GM19239 (cell line): ENCODE measurements around the gene BBS4.
"Not testable (repeated sequence)": the region's sequence is repeated elsewhere in the genome, so short reads cannot be mapped to it uniquely, and the experiment has no call there.

Experiments
- DNase-seq: peaks from one replicate; pipeline ENCODE4 v3.0.0; 2011; ENCODE audit warnings: low spot score; ENCODE audit not compliant: insufficient read length
- FAIRE-seq: peaks from 2 replicates; lab custom pipeline; 2011; peaks lifted over from hg19 to GRCh38; lab: Jason Lieb, UNC

BBS4 gene, protein sequence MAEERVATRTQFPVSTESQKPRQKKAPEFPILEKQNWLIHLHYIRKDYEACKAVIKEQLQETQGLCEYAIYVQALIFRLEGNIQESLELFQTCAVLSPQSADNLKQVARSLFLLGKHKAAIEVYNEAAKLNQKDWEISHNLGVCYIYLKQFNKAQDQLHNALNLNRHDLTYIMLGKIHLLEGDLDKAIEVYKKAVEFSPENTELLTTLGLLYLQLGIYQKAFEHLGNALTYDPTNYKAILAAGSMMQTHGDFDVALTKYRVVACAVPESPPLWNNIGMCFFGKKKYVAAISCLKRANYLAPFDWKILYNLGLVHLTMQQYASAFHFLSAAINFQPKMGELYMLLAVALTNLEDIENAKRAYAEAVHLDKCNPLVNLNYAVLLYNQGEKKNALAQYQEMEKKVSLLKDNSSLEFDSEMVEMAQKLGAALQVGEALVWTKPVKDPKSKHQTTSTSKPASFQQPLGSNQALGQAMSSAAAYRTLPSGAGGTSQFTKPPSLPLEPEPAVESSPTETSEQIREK

DNA sequence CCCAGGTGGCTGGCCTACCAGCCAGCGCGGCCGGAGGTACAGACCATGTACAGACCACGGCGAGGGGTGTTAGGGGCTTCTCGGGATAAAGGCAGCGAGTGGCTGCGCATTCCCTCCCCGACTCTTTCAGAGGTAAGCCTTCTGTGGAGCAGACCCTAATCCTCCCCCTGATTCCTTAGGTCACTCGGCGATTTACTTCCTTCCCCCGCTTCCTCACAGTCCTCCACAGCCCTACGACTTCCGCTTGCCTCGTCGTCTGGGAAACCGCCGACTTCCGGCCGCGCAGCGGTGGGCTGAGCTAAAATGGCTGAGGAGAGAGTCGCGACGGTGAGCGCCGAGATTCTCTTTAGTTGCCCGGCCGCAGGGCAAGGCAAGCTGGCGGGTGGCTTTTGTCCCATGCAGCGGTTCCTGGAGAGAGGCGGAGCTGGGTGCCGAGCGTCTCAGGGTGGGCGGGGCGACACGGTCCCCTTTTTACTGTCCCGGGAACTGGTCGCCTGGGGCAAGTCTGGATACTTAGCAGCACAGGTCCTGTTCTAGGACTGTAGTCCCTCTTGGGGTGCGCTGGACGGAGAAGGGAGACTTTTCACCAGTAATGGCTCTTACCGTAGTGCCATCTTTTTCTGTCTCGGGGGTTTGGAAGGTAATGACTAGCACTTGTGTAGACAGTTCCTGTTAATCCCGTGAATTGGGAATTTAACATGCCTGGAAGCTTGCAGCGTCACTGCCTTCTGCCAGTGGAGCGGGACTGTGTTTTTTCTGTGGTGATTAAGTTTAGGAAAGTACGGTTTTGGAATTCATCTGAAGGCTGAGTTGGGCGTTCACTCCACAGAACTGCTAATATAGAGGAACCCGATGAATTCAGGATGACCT is at the start of gene BBS4, which contains the start of gene HIGD2B:
Gene BBS4, plus strand, starts transcription at position 283 of the 870 bp plus-strand sequence. Its CDS starts 21 bp downstream, at position 304.
Gene HIGD2B, minus strand, starts transcription at position 258 of the 870 bp plus-strand sequence. CDS start 9,808 bp downstream, outside the sequence.
- FAIRE-seq (peak; percentile 93), DNase-seq (peak; percentile 78)

DNA sequence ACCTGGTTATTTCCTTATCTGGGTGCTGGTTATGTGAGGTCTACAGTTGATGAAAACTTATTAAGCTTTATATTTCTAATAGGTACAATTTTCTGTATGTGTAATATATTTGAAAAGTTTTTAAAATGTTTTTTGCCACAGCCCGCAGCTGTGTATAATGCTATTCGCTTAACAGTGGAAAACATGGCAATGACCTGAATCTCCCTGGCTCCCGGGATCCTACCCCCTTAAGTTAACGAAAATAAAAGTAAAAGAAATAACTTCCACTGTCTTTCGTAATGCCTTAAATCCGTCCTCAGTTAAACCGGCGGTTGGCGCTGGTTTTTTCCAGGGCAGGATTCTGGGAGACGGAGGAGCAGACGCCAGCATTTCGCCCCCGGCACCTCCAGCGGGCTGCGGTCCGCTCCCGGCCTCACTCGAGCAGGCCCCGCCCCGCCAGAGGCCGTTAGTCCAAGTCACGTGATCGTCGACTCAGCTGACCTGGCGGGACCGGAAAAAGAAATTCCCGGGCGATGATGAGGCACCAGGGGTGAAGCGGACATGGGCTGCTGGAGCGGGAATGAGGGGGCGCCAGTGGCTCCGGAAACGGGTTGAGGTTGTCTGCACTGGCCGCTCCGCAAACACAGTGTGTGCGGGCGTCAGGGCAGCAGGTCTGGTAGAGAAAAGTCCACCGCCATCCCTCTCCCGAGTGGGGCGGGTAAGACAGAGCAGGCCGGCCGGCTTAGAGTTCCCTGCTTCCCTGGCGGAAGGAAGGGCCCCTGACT is 49.3 kb upstream of the BBS4 start:
- not testable (repeated sequence) for DNase-seq
- FAIRE-seq = peak; percentile 54

DNA sequence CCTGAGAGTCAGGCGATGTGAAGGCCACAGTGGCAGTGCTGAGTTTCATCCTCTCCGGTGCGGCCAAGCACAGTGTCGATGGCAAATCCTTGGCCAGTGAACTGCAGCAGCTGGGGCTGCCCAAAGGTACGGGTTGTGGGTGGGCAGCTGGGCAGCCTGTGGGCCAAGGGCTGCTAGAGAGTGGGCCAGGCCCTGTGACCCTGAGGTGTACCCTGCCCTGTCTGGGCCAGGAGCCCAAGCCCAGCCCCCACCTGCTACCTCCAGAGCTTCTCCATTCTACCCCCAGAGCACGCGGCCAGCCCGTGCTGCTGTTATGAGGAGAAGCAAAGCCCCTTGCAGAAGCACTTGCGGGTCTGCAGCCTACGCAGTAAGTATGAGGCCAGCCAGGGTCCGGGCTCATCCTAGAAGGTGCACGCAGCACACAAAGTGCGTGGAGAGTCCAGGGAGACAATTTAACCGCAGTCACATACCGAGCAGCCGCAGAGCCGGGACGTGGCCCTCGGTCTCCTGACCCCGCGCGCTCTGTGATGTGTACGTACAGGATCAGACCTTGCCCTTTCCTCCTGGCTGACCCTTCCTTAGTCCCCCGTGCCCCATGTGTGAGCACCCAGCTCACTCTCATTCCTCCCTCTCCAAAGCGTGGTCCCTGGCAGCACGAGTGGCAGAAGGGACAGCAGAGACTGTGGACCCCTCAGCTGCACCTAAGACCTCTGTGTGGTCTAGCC is 46.1 kb upstream of the BBS4 start:
- FAIRE-seq, DNase-seq: not testable (repeated sequence)

DNA sequence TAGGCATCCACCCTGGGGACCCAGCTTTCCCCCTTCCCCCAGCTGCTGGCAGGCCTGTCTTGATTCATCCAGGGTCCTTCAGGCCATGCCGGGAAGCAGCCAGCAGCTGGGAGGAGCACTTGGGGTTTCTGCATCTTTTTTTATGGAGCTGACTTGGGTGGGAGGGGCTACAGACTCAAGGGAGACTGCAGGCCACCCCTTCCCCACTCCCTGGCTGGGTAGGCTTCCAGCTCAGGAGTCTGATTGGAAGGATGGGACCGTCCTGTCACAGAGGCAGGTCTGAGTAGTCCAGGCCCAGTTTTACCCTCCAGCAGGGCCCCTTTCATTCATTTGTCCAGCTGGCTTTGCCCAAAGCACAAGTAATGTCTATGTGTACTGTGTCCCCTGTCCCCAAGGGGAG is 43.7 kb upstream of the BBS4 start:
- FAIRE-seq, DNase-seq: not testable (repeated sequence)

DNA sequence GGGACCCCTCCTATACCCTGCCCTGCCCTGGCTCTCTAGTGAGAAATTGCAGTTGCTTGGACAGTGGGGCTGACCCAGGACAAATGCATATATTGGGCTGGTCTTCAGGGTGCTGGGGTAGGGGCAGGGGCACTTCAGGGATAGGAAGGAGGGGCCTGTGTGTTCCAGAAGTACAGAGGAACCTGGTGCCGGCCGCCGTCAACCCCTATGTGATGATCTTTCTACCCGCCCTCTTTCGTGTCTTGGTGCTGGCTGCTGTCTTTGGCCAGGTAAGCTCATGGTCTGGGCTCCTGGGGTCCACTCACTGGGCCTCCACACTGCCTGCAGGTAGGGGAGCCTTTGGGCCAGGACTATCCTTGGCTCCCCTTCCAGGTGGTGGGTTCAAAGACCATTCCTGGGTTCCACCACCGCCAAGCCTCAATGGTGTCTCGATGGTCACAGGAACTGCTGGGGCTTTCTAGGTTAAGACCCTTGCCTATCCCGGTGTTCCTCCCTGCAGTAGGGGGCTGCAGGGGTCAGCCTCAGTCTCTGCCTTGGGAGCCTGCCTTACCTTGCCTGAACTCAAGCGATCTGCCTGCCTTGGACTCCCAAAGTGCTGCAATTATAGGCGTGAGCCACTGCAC is 37.3 kb upstream of the BBS4 start:
- not testable (repeated sequence) for DNase-seq, FAIRE-seq

DNA sequence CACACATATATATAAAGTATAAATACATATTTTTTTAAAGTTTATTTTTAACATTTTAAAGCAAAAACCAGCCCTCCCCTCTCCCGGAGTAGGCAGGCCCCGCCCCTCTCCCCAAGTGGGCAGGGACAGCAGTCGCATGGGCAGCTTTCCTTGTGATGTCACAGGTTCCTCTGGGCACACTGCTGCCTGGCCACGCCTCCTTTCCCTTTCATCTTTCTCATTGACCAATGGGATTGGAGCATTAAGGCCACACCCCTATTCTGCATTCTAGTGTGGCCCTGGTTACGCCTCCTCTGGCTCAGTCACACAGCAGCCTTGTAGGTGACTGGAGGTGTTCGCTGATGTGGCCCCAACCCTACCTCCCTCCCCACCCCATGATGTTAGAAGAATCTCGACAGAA is 31.6 kb upstream of the BBS4 start, which contains the start of gene GOLGA6B:
Gene GOLGA6B, plus strand, starts transcription at position 301 of the 400 bp plus-strand sequence. Its CDS starts 41 bp downstream, at position 342.
- not testable (repeated sequence) for DNase-seq, FAIRE-seq

DNA sequence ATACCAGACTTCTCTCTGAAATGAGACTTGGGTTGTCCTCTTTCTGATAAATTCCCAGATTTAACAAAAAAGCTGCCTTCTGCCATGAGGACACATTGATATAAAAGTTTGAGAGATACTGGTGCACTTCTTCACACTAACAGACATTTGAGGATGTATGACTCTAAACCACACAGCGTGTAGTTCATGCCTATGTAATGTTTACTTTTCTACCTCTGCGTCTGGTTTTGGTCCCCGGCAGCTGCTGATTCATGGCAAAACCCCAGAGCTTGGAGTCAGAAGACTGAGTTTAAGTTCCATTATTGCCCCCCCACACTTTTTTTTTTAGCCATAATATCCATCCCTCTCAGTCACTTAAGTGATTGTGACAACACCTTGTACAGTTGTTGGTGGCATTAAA is 30.0 kb upstream of the BBS4 start:
- DNase-seq, FAIRE-seq: not testable (repeated sequence)

DNA sequence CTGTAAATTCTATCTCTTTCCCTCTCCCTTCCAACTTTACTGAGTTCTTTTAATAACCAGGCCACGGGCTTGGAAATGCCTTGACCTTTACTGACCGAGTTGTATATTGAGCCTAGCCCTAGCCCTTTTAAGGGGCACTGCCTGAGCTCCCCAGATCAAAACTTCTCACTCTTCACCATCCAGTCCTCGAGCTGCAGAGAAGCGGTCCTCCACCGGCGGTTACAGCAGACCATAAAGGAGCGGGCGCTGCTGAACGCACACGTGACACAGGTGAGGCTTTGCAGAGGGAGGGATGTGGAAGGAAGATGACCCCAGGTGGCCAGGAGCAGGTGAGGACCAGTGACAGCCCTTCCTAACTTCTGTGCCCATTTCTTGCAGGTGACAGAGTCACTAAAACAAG is 24.9 kb upstream of the BBS4 start:
- not testable (repeated sequence) for FAIRE-seq, DNase-seq

DNA sequence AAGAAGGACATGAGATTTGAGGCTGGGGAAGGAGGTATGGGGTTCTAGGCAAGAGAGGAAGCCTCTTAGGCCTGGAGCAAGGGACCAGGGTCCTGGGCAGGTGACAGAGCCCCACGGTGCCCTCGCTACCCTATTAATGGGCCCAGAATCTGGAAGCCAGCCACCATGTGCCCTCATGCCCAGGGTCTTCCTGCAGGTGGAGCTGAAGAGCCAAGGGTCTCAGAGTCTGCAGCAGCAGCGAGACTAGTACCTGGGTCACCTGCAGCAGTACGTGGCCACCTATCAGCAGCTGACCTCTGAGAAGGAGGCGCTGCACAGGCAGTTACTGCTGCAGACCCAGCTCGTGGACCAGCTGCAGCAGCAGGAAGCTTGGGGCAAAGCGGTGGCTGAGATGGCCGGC is 22.1 kb upstream of the BBS4 start:
- DNase-seq, FAIRE-seq: not testable (repeated sequence)

DNA sequence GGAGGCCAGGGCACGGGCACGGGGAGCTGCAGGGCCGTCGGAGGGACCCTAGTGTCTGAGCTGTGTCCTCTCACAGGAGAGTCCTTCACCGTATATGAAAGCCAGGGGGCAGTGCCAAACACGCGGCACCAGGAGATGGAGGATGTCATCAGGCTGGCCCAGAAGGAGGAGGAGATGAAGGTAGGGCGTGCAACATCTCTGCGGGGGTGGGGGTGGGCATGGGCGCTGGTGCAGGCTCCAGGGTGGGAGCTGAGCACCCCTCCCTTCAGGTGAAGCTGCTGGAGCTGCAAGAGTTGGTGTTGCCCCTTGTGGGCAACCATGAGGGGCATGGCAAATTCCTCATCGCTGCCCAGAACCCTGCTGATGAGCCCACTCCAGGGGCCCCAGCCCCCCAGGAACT is 20.3 kb upstream of the BBS4 start:
- FAIRE-seq, DNase-seq: not testable (repeated sequence)

DNA sequence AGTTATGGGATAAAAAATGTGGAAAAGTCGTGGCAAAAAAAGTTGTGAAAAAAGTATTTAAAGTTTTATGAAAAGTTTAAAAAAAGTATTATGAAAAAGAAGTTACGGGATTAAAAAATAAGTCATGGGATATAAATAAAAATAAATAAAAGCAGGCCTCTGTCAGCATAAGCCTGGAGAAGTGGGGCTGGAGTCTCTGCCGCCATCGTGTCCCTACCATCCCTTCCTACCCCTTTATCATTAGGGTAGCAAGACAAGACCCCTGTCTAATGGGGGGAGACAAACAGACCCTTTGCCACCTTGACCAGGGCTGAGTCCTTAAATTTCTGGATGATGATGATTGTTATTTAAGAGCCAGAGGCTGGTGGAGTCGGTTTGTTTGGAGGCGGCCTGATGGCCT is 16.2 kb upstream of the BBS4 start:
- DNase-seq, FAIRE-seq: not testable (repeated sequence)

DNA sequence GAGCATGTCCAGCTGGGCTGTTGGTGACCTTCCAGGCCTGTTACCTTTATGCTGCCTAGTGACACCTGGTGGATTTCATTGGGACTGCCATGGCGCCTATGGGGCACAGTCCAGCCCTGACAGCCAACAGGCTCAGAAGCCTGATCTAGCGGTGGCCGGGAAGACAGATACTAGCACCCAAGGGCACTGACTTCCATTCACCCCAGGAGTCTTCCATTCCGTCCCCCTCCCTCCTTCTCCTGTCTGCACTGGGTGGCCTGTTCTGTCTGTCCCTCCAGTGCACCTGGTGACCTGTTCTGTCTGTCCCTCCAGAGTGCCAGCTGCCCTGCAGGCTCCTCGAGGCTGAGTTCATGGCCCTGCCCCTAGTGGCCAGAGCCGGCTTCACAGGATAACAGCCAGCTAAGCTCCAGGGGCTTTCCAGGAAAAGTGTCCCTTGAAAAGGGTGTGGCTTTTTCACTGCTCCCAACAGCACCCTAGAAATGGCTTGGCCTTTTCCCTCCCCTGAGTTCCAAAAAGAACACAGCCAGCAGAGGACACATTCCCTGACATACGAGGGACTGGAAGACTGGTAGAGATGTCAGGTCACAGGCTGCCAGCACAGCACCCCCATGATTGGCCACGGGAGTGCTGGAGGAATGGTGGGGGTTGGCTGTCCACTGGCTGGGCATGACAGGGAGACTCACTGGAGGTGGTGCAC is 15.2 kb upstream of the BBS4 start:
- peak; percentile 76 for FAIRE-seq

DNA sequence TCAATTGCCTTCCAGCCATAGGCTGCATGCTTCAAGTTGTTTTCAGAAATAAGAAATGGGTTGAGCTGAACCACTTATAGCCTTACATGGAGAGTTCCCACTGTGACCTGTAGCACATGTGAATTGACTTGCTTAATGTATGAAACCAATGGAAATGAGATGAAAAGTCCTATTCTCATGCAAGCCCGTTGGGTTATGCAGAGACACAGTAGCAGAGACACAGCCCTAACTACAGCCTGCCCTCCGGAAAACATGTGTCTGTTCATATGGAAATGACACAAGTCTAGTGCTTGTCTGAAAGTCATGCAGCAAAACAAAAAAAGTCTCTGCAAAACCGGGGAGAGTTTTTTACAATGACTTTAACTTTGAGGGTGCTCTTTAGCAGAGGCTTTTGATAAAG is 14.5 kb upstream of the BBS4 start:
- FAIRE-seq (no peak), DNase-seq (no peak)

More for the DNA sequence above, 15.2 kb upstream of the BBS4 start:
- DNase-seq = peak; percentile 49

DNA sequence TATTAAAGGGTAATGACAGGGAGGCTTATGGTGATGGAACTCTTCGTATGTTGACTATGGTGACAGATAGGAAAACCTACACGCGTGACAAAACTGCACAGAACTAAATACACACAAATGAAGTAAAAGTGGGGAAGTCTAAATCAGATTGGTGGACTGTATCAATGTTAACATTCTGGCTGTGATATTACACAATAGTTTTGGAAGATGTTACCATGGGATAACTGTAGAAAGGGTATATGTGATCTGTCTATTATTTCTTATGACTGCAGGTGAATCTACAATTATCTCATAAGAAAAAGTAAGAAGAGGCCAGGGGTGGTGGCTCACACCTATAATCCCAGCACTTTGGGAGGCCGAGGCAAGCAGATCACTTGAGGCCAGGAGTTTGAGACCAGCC is 9.2 kb upstream of the BBS4 start:
- DNase-seq = no peak
- no peak for FAIRE-seq

DNA sequence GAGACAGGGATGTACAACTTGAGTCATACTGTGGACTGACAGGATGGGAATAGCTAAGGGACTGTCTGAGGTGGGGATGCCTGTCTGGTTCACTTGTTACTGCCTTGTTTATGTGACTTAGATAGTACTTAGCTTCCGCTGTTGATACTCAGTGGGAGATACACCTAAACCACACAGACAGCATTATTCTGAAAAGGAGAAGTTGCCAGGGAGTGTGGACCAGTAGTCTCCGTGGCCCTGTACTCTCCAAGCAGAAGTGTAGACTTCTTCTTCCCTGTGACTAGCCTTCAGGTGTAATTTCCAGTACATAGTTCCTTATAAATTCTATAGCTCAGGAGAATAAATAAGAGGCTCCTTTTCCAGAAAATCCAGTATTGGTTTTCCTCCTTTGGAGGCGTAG is 5.1 kb upstream of the BBS4 start:
- DNase-seq (no peak), FAIRE-seq (no peak)

DNA sequence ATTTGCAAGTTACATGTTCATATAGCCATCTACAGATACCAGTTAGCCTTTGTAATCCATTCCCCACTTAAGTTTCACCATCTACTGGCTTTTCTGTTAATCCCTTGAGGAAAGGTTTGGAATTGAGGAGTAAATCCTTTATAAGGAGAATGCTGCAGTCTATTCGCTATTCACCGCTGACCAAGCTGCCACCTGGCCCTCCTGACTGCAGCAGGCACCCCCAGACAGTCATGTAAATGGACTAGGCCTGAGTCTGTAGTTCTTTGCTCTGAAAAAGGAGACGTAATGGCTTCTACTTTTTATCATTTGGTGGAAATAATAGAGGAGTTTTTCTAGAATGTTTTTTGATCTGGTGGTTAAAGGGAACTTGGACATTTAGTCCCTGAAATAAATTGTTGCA is 3.2 kb upstream of the BBS4 start:
- FAIRE-seq = no peak

DNA sequence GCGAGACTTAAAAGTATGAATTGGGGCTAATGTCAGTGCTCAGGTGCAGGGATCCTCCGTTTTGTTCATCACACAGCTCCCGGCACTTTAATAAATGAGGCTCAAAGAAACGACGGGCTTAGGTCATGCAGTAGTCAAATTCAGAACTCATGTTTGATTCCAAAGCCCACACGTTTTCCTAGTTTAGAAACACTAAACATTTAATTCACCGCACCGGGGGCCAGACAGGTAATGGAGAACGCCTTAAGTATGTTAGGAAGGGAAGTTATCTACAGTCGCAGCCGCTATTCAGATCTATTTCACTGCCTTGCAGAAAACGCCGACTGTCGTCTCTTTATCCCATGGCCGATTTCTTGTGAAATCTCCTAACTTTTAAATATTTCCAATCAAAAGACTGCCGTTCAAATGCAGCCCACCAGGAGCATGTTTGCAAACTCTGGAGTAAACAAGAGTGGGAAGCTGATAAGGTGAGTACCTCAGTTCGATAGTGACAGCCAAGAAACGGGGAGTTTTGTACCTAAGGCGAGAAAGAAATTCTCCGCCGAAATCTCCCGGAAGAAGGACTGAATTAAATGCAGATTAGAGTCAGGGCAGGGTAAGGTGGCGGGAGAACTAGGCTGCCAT is 594 bp upstream of the BBS4 start:
- peak; percentile 44 for FAIRE-seq
- no peak for DNase-seq

More for the DNA sequence above, 3.2 kb upstream of the BBS4 start:
- DNase-seq = no peak
